Neural cell (in vitro differentiated cells): ENCODE data around the gene EIF2AK2.

Source experiments
- POLR2AphosphoS5 ChIP-seq: IDR thresholded peaks from 2 replicates; pipeline ENCODE4 v1.6.1; 2012
- RAD21 ChIP-seq: fragments of 450-650 bp; conservative IDR thresholded peaks from 2 replicates; pipeline ENCODE4 v1.6.1; 2014; ENCODE audit warnings: antibody characterized with exemption, mild to moderate bottlenecking, moderate library complexity
- TAF1 ChIP-seq: IDR thresholded peaks from 2 replicates; pipeline ENCODE4 v1.6.1; 2012; ENCODE audit warnings: low read depth
- TF ChIP-seq, protein P1 (sequence below): fragments of 450-650 bp; IDR thresholded peaks from 2 replicates; pipeline ENCODE4 v1.5.1; 2014; ENCODE audit warnings: antibody characterized with exemption, mild to moderate bottlenecking, moderate library complexity; ENCODE audit not compliant: poor library complexity, severe bottlenecking

DNA sequence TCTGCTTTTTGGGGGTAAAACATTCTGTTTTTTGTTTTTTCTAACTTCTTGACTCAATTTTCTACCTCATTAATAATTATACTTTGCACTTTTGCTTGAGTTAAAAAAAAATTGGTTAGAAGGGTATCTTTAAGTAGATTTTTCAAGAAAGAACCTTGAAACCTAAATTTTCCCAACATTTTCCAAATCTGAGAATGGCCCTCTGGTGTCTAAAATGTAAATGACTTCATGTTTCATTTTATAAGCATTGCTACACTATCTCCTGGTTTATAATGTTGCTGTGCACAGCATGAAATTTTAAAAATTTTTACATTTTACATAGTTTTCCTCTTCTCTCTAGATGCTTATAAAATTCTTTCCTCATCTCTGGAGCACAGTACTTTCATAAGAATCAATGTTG is 14.2 kb downstream of the EIF2AK2 start:
- TF ChIP-seq POLR2AphosphoS5 (no peak), RAD21 (no peak), TAF1 (no peak)
- TF ChIP-seq, protein P1, sequence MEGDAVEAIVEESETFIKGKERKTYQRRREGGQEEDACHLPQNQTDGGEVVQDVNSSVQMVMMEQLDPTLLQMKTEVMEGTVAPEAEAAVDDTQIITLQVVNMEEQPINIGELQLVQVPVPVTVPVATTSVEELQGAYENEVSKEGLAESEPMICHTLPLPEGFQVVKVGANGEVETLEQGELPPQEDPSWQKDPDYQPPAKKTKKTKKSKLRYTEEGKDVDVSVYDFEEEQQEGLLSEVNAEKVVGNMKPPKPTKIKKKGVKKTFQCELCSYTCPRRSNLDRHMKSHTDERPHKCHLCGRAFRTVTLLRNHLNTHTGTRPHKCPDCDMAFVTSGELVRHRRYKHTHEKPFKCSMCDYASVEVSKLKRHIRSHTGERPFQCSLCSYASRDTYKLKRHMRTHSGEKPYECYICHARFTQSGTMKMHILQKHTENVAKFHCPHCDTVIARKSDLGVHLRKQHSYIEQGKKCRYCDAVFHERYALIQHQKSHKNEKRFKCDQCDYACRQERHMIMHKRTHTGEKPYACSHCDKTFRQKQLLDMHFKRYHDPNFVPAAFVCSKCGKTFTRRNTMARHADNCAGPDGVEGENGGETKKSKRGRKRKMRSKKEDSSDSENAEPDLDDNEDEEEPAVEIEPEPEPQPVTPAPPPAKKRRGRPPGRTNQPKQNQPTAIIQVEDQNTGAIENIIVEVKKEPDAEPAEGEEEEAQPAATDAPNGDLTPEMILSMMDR: no peak
